Sigmoid colon (tissue), 4 donors: ENCODE results near the gene C2orf74.

ENCODE experiments used
- CTCF ChIP-seq, 4 experiments: fragments of 450-650 bp in 3 of 4; fragments of 200-600 bp in 1 of 4; IDR thresholded peaks; one replicate each; pipeline ENCODE4 v1.5.1; 2016 to 2019; ENCODE audit warnings: antibody characterized with exemption in 4 of 4, mild to moderate bottlenecking in 3 of 4, moderate library complexity in 2 of 4
- EP300 ChIP-seq, 4 donors: sonication (generic); formaldehyde crosslinking; IDR thresholded peaks; one replicate each; pipeline ENCODE4 v1.6.1; 2017; ENCODE audit warnings: antibody characterized with exemption in 4 of 4
- POLR2A ChIP-seq, 2 donors: fragments of 450-650 bp; IDR thresholded peaks; one replicate each; pipeline ENCODE4 v1.6.1; 2016; ENCODE audit warnings: antibody characterized with exemption in 2 of 2, mild to moderate bottlenecking in 2 of 2, moderate library complexity in 2 of 2
- POLR2AphosphoS5 ChIP-seq, 4 donors: sonication (generic); formaldehyde crosslinking; IDR thresholded peaks; one replicate each; pipeline ENCODE4 v1.6.1; 2017; ENCODE audit warnings: antibody characterized with exemption in 4 of 4

- no peak for TF ChIP-seq POLR2AphosphoS5 (IDR thresholded peaks at IDR 0.05)
- no peak for TF ChIP-seq CTCF (IDR thresholded peaks at IDR 0.05)
- no peak for TF ChIP-seq POLR2A (IDR thresholded peaks at IDR 0.05)
- no peak for TF ChIP-seq EP300 (IDR thresholded peaks at IDR 0.05)
Observed at GRCh38 chr2:61180686-61181085, 18.7 kb downstream of the C2orf74 start.
